Nephron (organoid): ENCODE measurements around the gene IL32.
A peak's percentile ranks its signal among the peaks of the same experiment; 100 is the strongest.

Experiments used
- H3K27ac Mint-ChIP-seq, 3 experiments: 2 replicates each; pipeline ENCODE4 v1.8.0; 2020; ENCODE audit warnings: mixed read lengths in 3 of 3, mild to moderate bottlenecking in 2 of 3, moderate library complexity in 1 of 3
- H3K27me3 Mint-ChIP-seq: 2 replicates; pipeline ENCODE4 v1.8.0; 2021; ENCODE audit warnings: low read depth, mild to moderate bottlenecking, moderate library complexity, mixed read lengths
- H3K36me3 Mint-ChIP-seq: 2 replicates; pipeline ENCODE4 v1.8.0; 2020; ENCODE audit warnings: low read depth, mixed read lengths
- H3K4me1 Mint-ChIP-seq: 2 replicates; pipeline ENCODE4 v1.8.0; 2020; ENCODE audit warnings: mixed read lengths
- H3K4me3 Mint-ChIP-seq, 3 experiments: 2 replicates each; pipeline ENCODE4 v1.8.0; 2020; ENCODE audit warnings: mild to moderate bottlenecking in 3 of 3, mixed read lengths in 3 of 3, moderate library complexity in 2 of 3
- H3K9me3 Mint-ChIP-seq: 2 replicates; pipeline ENCODE4 v1.8.0; 2020; ENCODE audit warnings: mixed read lengths
- TF ChIP-seq, protein P1 (sequence below), 3 experiments: fragments of 200-600 bp; sonication (generic); IDR thresholded peaks; one replicate each; pipeline ENCODE4 v1.5.0; 2021; ENCODE audit warnings: antibody characterized with exemption in 3 of 3; ENCODE audit not compliant: unreplicated experiment in 3 of 3

IL32 gene

DNA sequence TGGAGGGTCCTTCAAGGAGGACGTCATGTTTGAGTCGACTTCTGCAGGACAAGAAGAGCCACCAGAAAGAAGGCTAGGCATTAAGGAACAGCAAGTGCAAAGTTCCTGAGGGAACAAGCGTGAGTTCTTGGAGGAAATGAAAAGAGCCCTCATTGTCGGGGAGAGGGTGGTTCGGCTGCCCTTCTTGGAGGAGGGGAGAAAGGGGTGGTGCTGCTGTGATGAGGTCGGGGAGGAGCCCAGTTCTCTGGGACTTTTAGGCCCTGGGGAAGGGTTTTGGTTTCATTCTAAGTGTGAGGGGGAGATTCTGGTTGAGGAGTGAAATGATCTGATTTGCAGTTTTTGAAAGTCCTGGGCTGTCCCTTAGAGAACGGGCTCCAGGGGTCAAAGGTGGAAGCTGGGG lies 32.8 kb upstream of the IL32 start:
- Mint-ChIP-seq H3K9me3 (no peaks in the 10 kb centered on the region), H3K27ac (no peak overlapping the region), H3K4me1 (peaks cover 4% of the 10 kb centered on the region), H3K27me3 (peaks cover 65% of the 10 kb centered on the region), H3K4me3 (no peak overlapping the region), H3K36me3 (no peaks in the 10 kb centered on the region)
- TF ChIP-seq, protein P1, sequence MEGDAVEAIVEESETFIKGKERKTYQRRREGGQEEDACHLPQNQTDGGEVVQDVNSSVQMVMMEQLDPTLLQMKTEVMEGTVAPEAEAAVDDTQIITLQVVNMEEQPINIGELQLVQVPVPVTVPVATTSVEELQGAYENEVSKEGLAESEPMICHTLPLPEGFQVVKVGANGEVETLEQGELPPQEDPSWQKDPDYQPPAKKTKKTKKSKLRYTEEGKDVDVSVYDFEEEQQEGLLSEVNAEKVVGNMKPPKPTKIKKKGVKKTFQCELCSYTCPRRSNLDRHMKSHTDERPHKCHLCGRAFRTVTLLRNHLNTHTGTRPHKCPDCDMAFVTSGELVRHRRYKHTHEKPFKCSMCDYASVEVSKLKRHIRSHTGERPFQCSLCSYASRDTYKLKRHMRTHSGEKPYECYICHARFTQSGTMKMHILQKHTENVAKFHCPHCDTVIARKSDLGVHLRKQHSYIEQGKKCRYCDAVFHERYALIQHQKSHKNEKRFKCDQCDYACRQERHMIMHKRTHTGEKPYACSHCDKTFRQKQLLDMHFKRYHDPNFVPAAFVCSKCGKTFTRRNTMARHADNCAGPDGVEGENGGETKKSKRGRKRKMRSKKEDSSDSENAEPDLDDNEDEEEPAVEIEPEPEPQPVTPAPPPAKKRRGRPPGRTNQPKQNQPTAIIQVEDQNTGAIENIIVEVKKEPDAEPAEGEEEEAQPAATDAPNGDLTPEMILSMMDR (IDR thresholded peaks at IDR 0.05; ENCODE audit: unreplicated experiment in 3 of 3): no peak

DNA sequence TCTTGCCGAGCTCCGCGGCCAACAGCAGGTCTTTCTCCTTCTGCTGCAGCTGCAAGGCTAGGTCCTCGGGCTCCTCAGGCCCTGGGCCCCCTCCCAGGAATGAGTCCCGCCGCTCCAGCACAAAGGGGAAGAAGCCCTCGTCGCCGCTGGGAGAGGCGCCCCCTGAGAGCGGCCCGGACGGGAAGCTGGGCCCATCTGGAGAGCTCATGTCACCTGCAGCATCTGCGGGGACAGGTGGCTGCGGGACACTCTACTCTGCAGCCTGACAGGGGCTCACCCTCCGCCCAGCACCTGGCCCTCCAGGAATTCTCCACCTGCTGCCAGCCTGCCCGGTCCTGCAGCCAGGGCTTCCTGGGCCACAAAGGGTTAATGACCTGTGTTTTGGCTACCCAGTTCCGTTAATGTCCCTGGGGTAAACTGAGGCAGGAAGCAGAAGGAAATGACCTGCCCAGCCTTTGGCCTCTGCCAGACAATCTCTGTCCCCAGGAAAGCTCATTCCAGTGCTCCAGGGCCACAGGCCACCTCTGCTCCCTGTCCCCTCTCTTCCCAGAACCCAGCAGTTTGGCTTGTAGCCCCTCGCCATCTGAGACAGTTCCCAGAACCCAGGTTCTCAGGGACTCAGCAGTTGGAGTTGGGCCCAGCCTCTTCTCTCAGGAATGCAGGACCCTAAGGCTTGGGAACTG lies 30.0 kb upstream of the IL32 start:
- H3K27me3 Mint-ChIP-seq: peaks cover 87% of the 10 kb centered on the region
- no peaks in the 10 kb centered on the region for H3K9me3 Mint-ChIP-seq
- H3K4me1 Mint-ChIP-seq: no peaks in the 10 kb centered on the region
- TF ChIP-seq, protein P1 (IDR thresholded peaks at IDR 0.05; ENCODE audit: unreplicated experiment in 3 of 3): no peak
- H3K36me3 Mint-ChIP-seq: no peaks in the 10 kb centered on the region
- no peak overlapping the region for H3K27ac Mint-ChIP-seq
- H3K4me3 Mint-ChIP-seq: peak overlapping the region in 1 of 3 experiments; percentile 56

DNA sequence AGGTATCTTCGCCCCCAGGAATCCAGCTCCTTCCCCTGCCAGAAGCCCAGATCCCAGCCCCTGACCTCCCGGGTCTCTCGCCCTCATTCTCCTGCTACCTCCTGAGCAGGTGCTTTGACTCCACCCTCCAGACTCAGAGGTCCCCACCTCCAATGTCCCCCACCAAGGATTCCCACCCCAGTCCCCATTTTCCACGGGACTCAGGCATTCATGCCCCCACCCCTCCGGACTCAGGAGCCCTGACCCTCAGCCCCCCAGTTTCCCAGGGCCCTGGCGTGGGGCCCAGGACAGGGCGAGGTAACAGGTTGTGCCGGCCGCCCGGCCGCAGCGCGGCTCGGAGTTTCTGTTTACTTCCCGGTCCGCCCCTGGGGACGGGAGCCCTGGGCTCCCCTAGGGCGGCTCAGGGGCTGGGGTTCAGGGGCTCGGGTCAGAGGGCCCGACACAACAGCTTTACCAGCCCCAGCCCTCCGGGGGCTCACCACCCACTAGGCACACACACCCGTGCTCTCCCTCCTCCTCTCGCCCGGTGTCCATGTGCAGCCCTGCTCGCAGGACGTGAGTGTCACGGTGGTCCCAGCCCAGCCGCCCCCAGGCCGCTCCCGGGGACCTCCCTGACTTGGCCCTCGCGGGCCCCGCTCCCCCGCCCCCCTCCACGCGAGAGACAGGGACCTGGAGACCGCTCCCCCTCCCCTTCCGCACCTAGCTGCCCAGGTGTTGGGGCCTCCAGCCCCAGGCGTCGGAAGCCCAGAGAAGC lies 29.3 kb upstream of the IL32 start:
- Mint-ChIP-seq H3K4me1 (no peaks in the 10 kb centered on the region), H3K27me3 (peaks cover 93% of the 10 kb centered on the region), H3K27ac (no peak overlapping the region), H3K4me3 (peak overlapping the region in 1 of 3 experiments; percentile 56), H3K9me3 (no peaks in the 10 kb centered on the region), H3K36me3 (no peaks in the 10 kb centered on the region)
- TF ChIP-seq, protein P1 (IDR thresholded peaks at IDR 0.05; ENCODE audit: unreplicated experiment in 3 of 3): no peak

DNA sequence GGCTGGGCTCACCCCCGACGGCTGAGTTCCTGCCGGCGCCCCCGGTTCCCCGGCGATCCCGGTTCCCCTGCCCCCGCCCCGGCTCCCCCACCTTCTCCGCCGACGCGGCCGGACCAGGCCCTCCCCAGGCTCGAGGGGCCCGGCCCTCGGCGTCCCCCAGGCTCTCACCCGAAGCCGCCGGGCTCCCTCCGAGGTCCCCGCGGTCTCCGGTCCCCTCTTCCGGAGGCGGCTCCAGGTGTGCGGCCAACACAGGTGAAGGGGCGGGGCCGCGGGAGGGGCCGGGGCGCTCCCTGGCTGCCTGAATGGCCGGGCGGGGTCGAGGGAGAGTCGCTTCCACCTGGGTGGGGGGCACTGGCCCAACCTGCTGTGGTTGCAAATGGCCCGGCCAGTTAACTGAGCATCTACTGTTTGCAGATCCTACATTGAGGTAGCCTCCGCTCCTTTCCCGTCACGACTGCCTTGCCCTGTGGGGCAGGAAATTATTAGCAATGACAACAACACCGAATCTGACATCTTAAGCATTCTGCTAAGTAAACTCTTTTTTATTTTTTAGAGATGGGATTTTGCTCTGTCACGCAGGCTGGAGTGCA lies 28.6 kb upstream of the IL32 start, which contains the start of gene BICDL2:
Gene BICDL2 (minus strand): TSS at position 219 of the 590 bp plus-strand sequence. CDS start 1,448 bp downstream, outside the sequence.
- H3K27me3 Mint-ChIP-seq: peaks cover 95% of the 10 kb centered on the region
- no peaks in the 10 kb centered on the region for H3K4me1 Mint-ChIP-seq
- no peaks in the 10 kb centered on the region for H3K9me3 Mint-ChIP-seq
- TF ChIP-seq, protein P1 (IDR thresholded peaks at IDR 0.05; ENCODE audit: unreplicated experiment in 3 of 3): no peak
- H3K4me3 Mint-ChIP-seq: peak within 1 kb of the TSS in 1 of 3 experiments; percentile 56
- no peak within 1 kb of the TSS for H3K27ac Mint-ChIP-seq
- no peaks in the 10 kb centered on the region for H3K36me3 Mint-ChIP-seq

DNA sequence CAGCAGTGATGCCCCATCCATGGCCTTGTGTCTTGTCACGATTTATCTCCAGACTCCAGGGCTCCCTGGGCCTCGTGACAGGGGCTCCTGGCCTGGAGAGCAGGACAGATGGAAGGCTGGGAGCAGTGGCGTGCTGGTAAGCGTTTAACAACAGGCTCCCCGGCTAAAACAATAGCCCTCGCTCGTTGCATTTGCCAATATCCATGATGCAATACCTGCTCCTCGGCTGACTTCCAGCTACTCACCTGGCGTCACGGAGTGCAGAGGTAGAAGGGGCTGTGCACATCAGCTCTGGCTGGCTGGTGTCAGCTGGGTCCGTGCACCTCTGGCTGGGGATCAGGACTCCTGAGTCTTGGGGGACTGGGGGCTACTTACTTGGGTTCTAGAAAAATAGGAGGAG lies 27.2 kb upstream of the IL32 start:
- Mint-ChIP-seq H3K36me3 (no peaks in the 10 kb centered on the region), H3K4me1 (no peaks in the 10 kb centered on the region), H3K27me3 (peaks cover 95% of the 10 kb centered on the region), H3K4me3 (no peak overlapping the region), H3K27ac (no peak overlapping the region), H3K9me3 (no peaks in the 10 kb centered on the region)
- TF ChIP-seq, protein P1 (IDR thresholded peaks at IDR 0.05; ENCODE audit: unreplicated experiment in 3 of 3): no peak
